Uterus (tissue), 2 donors: ENCODE measurements around the gene CD200R1.

Source experiments
- POLR2A ChIP-seq, 2 donors: fragments of 450-650 bp; IDR thresholded peaks; one replicate each; pipeline ENCODE4 v1.6.1; 2016; ENCODE audit warnings: antibody characterized with exemption in 2 of 2, mild to moderate bottlenecking in 1 of 2, moderate library complexity in 1 of 2
- TF ChIP-seq, protein P1 (sequence below), 4 experiments: fragments of 200-600 bp in 2 of 4; fragments of 450-650 bp in 2 of 4; sonication (generic) in 2 of 4; IDR thresholded peaks; one replicate each; pipeline ENCODE4 v1.5.1; 2016 to 2019; ENCODE audit warnings: antibody characterized with exemption in 4 of 4, mild to moderate bottlenecking in 2 of 4, moderate library complexity in 1 of 4

DNA sequence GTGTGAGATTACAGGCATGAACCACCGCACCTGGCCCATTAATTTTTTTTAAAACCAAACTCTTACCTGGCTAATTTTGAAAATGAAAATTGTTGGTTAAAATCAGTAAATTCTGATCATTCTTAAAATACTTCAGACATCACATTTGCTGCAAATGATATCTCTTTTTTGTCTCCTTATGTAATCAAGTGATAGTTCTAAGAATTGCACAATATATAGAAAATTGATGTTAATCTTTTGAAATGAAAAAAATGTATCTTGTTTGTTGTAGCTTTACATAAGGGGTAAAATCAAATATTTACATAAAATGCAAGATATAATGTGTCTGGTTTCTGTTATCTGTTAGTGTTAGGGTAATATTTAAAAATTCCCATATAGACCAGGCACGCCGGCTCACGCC, 20.9 kb upstream of the CD200R1 start:
- TF ChIP-seq, protein P1, sequence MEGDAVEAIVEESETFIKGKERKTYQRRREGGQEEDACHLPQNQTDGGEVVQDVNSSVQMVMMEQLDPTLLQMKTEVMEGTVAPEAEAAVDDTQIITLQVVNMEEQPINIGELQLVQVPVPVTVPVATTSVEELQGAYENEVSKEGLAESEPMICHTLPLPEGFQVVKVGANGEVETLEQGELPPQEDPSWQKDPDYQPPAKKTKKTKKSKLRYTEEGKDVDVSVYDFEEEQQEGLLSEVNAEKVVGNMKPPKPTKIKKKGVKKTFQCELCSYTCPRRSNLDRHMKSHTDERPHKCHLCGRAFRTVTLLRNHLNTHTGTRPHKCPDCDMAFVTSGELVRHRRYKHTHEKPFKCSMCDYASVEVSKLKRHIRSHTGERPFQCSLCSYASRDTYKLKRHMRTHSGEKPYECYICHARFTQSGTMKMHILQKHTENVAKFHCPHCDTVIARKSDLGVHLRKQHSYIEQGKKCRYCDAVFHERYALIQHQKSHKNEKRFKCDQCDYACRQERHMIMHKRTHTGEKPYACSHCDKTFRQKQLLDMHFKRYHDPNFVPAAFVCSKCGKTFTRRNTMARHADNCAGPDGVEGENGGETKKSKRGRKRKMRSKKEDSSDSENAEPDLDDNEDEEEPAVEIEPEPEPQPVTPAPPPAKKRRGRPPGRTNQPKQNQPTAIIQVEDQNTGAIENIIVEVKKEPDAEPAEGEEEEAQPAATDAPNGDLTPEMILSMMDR (IDR thresholded peaks at IDR 0.05) = no peak
- TF ChIP-seq POLR2A (IDR thresholded peaks at IDR 0.05) = no peak
